Gastrocnemius medialis (tissue), 4 donors: ENCODE results near the gene CCDC9B.

Source experiments
- CTCF ChIP-seq, 5 experiments: fragments of 450-650 bp in 3 of 5; fragments of 200-600 bp in 2 of 5; sonication (generic) in 2 of 5; IDR thresholded peaks in 4 of 5; conservative IDR thresholded peaks in 1 of 5; 1 replicate in 4 of 5; 2 replicates in 1 of 5; pipeline ENCODE4 v1.5.1; 2016 to 2019; ENCODE audit warnings: antibody characterized with exemption in 5 of 5, mild to moderate bottlenecking in 3 of 5, moderate library complexity in 3 of 5
- POLR2A ChIP-seq, 2 donors: fragments of 450-650 bp; IDR thresholded peaks; one replicate each; pipeline ENCODE4 v1.6.1; 2017; ENCODE audit warnings: antibody characterized with exemption in 2 of 2, mild to moderate bottlenecking in 2 of 2, moderate library complexity in 2 of 2

GRCh38 chr15:40333922-40334492 lies 6.7 kb downstream of the CCDC9B start:
- TF ChIP-seq CTCF (IDR thresholded peaks at IDR 0.05 in 4 of 5, conservative IDR thresholded peaks at IDR 0.05 in 1 of 5) (no peak), POLR2A (IDR thresholded peaks at IDR 0.05) (no peak)
